K562 (cell line): ENCODE data around the gene PRR19. TPM values are rescaled to one million over a fixed set of nuclear protein-coding genes. Genes with fewer than 3 reads are reported as not detected.

Experiments
- ATAC-seq: fragments of 200-7000 bp; cut with Tn5 transposase; 3 replicates; pipeline ENCODE4 v1.9.1; 2020; ENCODE audit warnings: moderate library complexity
- BruUV-seq: library from RNA; stranded (reverse); fragments of 400-500 nt; replicated peaks from 2 replicates; lab custom pipeline; 2021; lab: Mats Ljungman, UMichigan
- CTCF ChIA-PET: fragments of 300-600 bp; formaldehyde crosslinking; extraction: SDS; loops from one replicate; lab custom pipeline; 2021; ENCODE audit warnings: low intra/inter-chr PET ratio; lab: Yijun Ruan, JAX
- POLR2A ChIA-PET: fragments of 300-600, 350-650 bp; sonication (Branson Sonifier 250); formaldehyde crosslinking; extraction: SDS; loops from one replicate; lab custom pipeline; 2021; ENCODE audit warnings: antibody characterized with exemption, inconsistent platforms; lab: Yijun Ruan, JAX
- DNase-seq, 4 experiments: peaks; one replicate each; pipeline versions ENCODE4 v3.0.0 to v3.0.0-alpha.2; 2011 to 2018; ENCODE audit warnings: low spot score in 3 of 4, mixed read lengths in 3 of 4; ENCODE audit errors: extremely low read depth in 1 of 4
- FAIRE-seq: peaks from 2 replicates; lab custom pipeline; 2011; peaks lifted over from hg19 to GRCh38; lab: Jason Lieb, UNC
- H2AFZ ChIP-seq: 2 replicates; pipeline ENCODE4 v1.6.0; 2011; ENCODE audit warnings: low read depth, low read length, control low read depth, inconsistent platforms
- H3K27ac ChIP-seq: fragments of 200-600 bp; 3 replicates; pipeline ENCODE4 v1.8.0; 2011; ENCODE audit warnings: low read depth, mild to moderate bottlenecking, control low read depth, inconsistent platforms, low read length, moderate library complexity, mixed read lengths; ENCODE audit errors: extremely low read depth
- H3K27me3 ChIP-seq, 2 experiments: fragments of 300-600 bp in 1 of 2; 2 replicates in 1 of 2; 3 replicates in 1 of 2; pipeline versions ENCODE4 v1.6.0 to v1.8.0; 2011; ENCODE audit warnings: inconsistent platforms in 2 of 2, low read length in 2 of 2, mild to moderate bottlenecking in 1 of 2, mixed read lengths in 1 of 2, moderate library complexity in 1 of 2; ENCODE audit not compliant: control insufficient read depth in 2 of 2, insufficient read depth in 2 of 2
- H3K36me3 ChIP-seq: fragments of 300-600 bp; 3 replicates; pipeline ENCODE4 v1.8.0; 2011; ENCODE audit warnings: mild to moderate bottlenecking, low read length, inconsistent platforms; ENCODE audit not compliant: control insufficient read depth, insufficient read depth
- H3K4me1 ChIP-seq, 2 experiments: fragments of 200-600 bp in 1 of 2; replicated peaks in 1 of 2; 2 replicates in 1 of 2; 3 replicates in 1 of 2; pipeline versions ENCODE4 v1.5.1 to v1.8.0; 2011; ENCODE audit warnings: inconsistent platforms in 2 of 2, low read length in 2 of 2, mild to moderate bottlenecking in 1 of 2, mixed read lengths in 1 of 2, moderate library complexity in 1 of 2; ENCODE audit not compliant: control insufficient read depth in 2 of 2, insufficient read depth in 2 of 2
- H3K4me2 ChIP-seq: 2 replicates; pipeline ENCODE4 v1.6.1; 2011; ENCODE audit warnings: low read length, control low read depth, inconsistent platforms, mixed read lengths; ENCODE audit not compliant: insufficient read depth
- H3K4me3 ChIP-seq: fragments of 200-600 bp; sonication (generic), shearing (Covaris generic); 2 replicates; pipeline ENCODE4 v1.5.1; 2016; ENCODE audit warnings: control low read depth, inconsistent platforms
- H3K79me2 ChIP-seq: fragments of 200-600 bp; 3 replicates; pipeline ENCODE4 v1.8.0; 2011; ENCODE audit warnings: low read length, inconsistent platforms; ENCODE audit not compliant: control insufficient read depth, insufficient read depth
- H3K9ac ChIP-seq, 2 experiments: 2 replicates each; pipeline versions ENCODE4 v1.6.0 to v1.6.1; 2011; ENCODE audit warnings: low read depth in 2 of 2, low read length in 2 of 2, control low read depth in 1 of 2, inconsistent platforms in 1 of 2, mild to moderate bottlenecking in 1 of 2, mixed read lengths in 1 of 2; ENCODE audit not compliant: insufficient read depth in 1 of 2
- H3K9me1 ChIP-seq: one replicate; pipeline ENCODE4 v1.6.0; 2011; ENCODE audit warnings: inconsistent platforms, mild to moderate bottlenecking, low read length, moderate library complexity; ENCODE audit not compliant: control insufficient read depth, insufficient read depth
- H3K9me3 ChIP-seq: replicated peaks from 2 replicates; pipeline ENCODE4 v1.5.1; 2011; ENCODE audit warnings: low read depth, low read length, inconsistent platforms; ENCODE audit not compliant: control insufficient read depth, insufficient read depth
- H4K20me1 ChIP-seq: replicated peaks from 2 replicates; pipeline ENCODE4 v1.6.1; 2011; ENCODE audit warnings: low read length, inconsistent platforms, mixed read lengths; ENCODE audit not compliant: control insufficient read depth, insufficient read depth
- ARID2 ChIP-seq: fragments of 450-650 bp; IDR thresholded peaks from 2 replicates; pipeline ENCODE4 v1.6.1; 2017; ENCODE audit warnings: antibody characterized with exemption, mild to moderate bottlenecking
- FOXP1 ChIP-seq: sonication (generic); formaldehyde crosslinking; IDR thresholded peaks from 2 replicates; pipeline ENCODE4 v1.8.0; 2022; ENCODE audit warnings: mild to moderate bottlenecking, missing genetic modification reagents
- HNRNPK ChIP-seq: fragments of 200-400 bp; formaldehyde crosslinking; IDR thresholded peaks from one replicate; pipeline ENCODE4 v1.6.1; 2018; ENCODE audit warnings: mild to moderate bottlenecking, low read depth, low read length; ENCODE audit not compliant: poor library complexity, severe bottlenecking
- JUN ChIP-seq, 2 experiments: sonication (generic) in 1 of 2; formaldehyde crosslinking in 1 of 2; IDR thresholded peaks; 2 replicates each; pipeline versions ENCODE4 v1.6.1 to v1.8.0; 2012 to 2022; ENCODE audit warnings: borderline replicate concordance in 2 of 2, mild to moderate bottlenecking in 2 of 2, improper control_type of control experiment in 1 of 2, low read depth in 1 of 2, low read length in 1 of 2, missing genetic modification reagents in 1 of 2
- PHTF2 ChIP-seq: fragments of 250-450 bp; sonication (Bioruptor Pico); IDR thresholded peaks from 2 replicates; pipeline ENCODE4 v1.5.0; 2021; ENCODE audit warnings: mild to moderate bottlenecking
- ZBTB17 ChIP-seq: fragments of 450-650 bp; formaldehyde crosslinking; IDR thresholded peaks from 2 replicates; pipeline ENCODE4 v1.4.0; 2020; ENCODE audit warnings: mild to moderate bottlenecking
- ZFPM2 ChIP-seq: fragments of 250-450 bp; sonication (Bioruptor Pico); IDR thresholded peaks from 2 replicates; pipeline ENCODE4 v1.5.1; 2022; ENCODE audit warnings: mild to moderate bottlenecking
- ZNF436 ChIP-seq: fragments of 250-450, 450-650 bp; sonication (Bioruptor Pico); formaldehyde crosslinking; IDR thresholded peaks from 2 replicates; pipeline ENCODE4 v1.7.0; 2020; ENCODE audit warnings: mild to moderate bottlenecking
- ZNF717 ChIP-seq: fragments of 250-450 bp; sonication (Bioruptor Pico); IDR thresholded peaks from 2 replicates; pipeline ENCODE4 v1.5.0; 2021
- ZSCAN29 ChIP-seq: fragments of 450-650 bp; IDR thresholded peaks from 2 replicates; pipeline ENCODE4 v1.6.1; 2017
- WGBS: fragments of 100-300 bp; shearing (Covaris generic); methylation state at CpG from one replicate; pipeline ENCODE4 v1.1.6; 2016; ENCODE audit warnings: low coverage, mixed read lengths; ENCODE audit not compliant: insufficient coverage; ENCODE audit errors: missing lambda C conversion rate; 5-methylcytosine and 5-hydroxymethylcytosine counted together
- in situ Hi-C: fragments of 300-500 bp; cut with MboI; formaldehyde crosslinking; loops from 4 replicates; pipeline ENCODE4 v1.15.0; 2018; ENCODE audit warnings: inconsistent platforms, mixed read lengths
- intact Hi-C: fragments of 100-400 bp; cut with micrococcal nuclease; formaldehyde crosslinking; loops from 2 replicates; pipeline ENCODE4 v1.14.2; 2022
- polyA plus RNA-seq, 8 experiments: library from polyadenylated mRNA; depleted of rRNA in 4 of 8; stranded (reverse) in 5 of 8; unstranded in 3 of 8; fragments of >200 nt; fragmentation: Nextera tagmentation in 2 of 8; fragmentation: Illumina TruSeq in 1 of 8; extraction: Ambion mirVana in 2 of 8; extraction: Trizol in 1 of 8; gene quantifications; 2 replicates each; pipeline versions ENCODE4 v1.2.1 to v1.2.3, GENCODE V29; 2011 to 2014; ENCODE audit warnings: inconsistent platforms in 1 of 8, missing spikeins in 1 of 8
- total RNA-seq, 7 experiments: library from RNA; depleted of rRNA in 6 of 7; stranded (reverse); fragments of >200 nt in 6 of 7; fragmentation: Illumina TruSeq in 2 of 7; extraction: Trizol in 2 of 7; gene quantifications; 2 replicates each; pipeline versions ENCODE4 v1.2.1 to v1.2.3, GENCODE V29; 2011 to 2021; ENCODE audit warnings: low replicate concordance in 1 of 7
- TF ChIP-seq, protein P1 (sequence below): sonication (generic); formaldehyde crosslinking; IDR thresholded peaks from 2 replicates; pipeline ENCODE4 v1.8.1; 2023; ENCODE audit warnings: mild to moderate bottlenecking, missing genetic modification reagents
- TF ChIP-seq, protein P2 (sequence below): fragments of 450-650 bp; formaldehyde crosslinking; IDR thresholded peaks from 2 replicates; pipeline ENCODE4 v1.4.0; 2020; ENCODE audit warnings: mild to moderate bottlenecking, moderate library complexity
- TF ChIP-seq, protein P3 (sequence below), 2 experiments: IDR thresholded peaks; 2 replicates each; pipeline ENCODE4 v1.6.1; 2011; ENCODE audit warnings: borderline replicate concordance in 1 of 2, control low read depth in 1 of 2, low read depth in 1 of 2, low read length in 1 of 2, mild to moderate bottlenecking in 1 of 2, mixed read lengths in 1 of 2, moderate library complexity in 1 of 2; ENCODE audit not compliant: insufficient read depth in 1 of 2, insufficient read length in 1 of 2, poor library complexity in 1 of 2, severe bottlenecking in 1 of 2; ENCODE audit errors: extremely low read depth in 1 of 2

The PRR19 gene
- total and polyA plus RNA-seq, 9 of the 15 experiments (the other 6 are each of a cell fraction or from before 2014, with no cell fraction given) = 0.10 to 1.6 (median 0.54) TPM

DNA sequence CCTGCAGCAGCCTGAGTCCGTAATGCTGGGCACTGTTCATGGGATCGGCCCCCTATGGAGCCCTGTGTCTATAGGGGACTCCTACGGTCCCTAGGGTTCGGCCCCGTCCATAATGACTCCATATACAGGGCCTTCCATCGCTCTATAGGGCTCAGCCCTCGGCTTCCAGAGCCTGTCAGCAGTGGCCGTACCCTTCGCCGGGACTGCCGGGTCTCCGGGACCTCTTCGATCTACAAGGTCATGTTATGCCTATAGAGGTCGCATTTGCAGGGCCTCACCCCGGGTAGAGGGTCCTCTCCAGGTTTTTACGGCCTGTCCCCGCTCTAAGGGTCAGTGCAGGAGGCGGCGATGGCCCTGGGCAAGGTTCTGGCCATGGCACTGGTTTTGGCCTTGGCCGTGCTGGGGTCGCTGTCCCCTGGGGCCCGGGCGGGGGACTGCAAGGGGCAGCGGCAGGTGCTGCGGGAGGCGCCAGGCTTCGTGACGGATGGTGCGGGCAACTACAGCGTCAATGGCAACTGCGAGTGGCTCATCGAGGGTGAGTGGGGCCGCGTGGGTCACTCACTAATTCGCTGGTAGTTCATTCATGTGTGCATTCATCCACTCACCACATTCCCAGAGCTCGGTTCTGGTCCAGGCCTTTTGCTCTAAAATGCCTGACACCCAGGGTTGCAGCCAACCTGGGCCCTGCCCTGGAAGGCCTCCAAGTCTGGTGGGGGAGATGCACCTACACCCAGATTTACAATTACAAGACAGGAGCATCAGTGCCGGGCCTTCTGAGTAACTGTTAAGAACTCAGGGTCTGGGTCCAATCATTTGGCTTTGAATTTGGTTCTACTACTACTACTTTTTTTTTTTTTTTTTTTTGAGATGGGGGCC is 24.2 kb downstream of the PRR19 start:
- Histone ChIP-seq H3K27me3 (no peaks in the 10 kb centered on the region), H3K36me3 (no peaks in the 10 kb centered on the region), H3K27ac (peak overlapping the region; percentile 72), H3K4me3 (peak overlapping the region; percentile 99), H3K79me2 (peaks cover 20% of the 10 kb centered on the region), H2AFZ (peak overlapping the region; percentile 82), H4K20me1 (no peaks in the 10 kb centered on the region; the same call in 1 of the 2 replicates), H3K4me2 (peak overlapping the region; percentile 87), H3K9me1 (no peaks in the 10 kb centered on the region), H3K9ac (peak overlapping the region; percentile 93 to 96), H3K4me1 (peaks cover 8 to 27% of the 10 kb centered on the region in 2 experiments; a peak in 4 of 5 replicates), H3K9me3 (no peaks in the 10 kb centered on the region)
- POLR2A ChIA-PET = no interaction called here
- DNase-seq (peak in 3 of 4 experiments; percentile 36 to 50 (median 47)), FAIRE-seq (peak; percentile 6), ATAC-seq (peak; percentile 62)
- intact Hi-C loops = loop anchor here (10.0 kb wide), 2 partner anchors 109 to 191 kb away; partner anchors contain the start of gene POU2F2
- BruUV-seq = TSS peak; percentile 81
- in situ Hi-C loops = loop anchor here (10.0 kb wide), 1 partner anchor 191 kb away; the partner anchor contains the start of gene POU2F2
- CTCF ChIA-PET = interaction anchor here (0.5 to 1.6 kb wide), 3 partner anchors 42 to 218 kb away, joined by 3 to 8 read pairs (median 3); no protein-coding TSS in a partner anchor
- WGBS = 5% methylated on average over 34 of the region's 37 CpGs
- TF ChIP-seq ZNF436 (no peak), ZNF717 (CRISPR knock-in tag) (peak; percentile 4; the same call in 1 of the 2 replicates), ZFPM2 (CRISPR knock-in tag) (0 out of 2 replicates have a peak, but pooled peaks have one; percentile 57), JUN (IDR thresholded peaks at IDR 0.05; ENCODE audit: borderline replicate concordance, low read depth, low read length) (no peak), JUN (CRISPR knock-in tag; IDR thresholded peaks at IDR 0.05; ENCODE audit: borderline replicate concordance) (0 out of 2 replicates have a peak, but pooled peaks have one; percentile 48), PHTF2 (CRISPR knock-in tag) (no peak), ZSCAN29 (0 out of 2 replicates have a peak, but pooled peaks have one; percentile 47), ARID2 (no peak), ZBTB17 (no peak), FOXP1 (no peak), HNRNPK (no peak)
- TF ChIP-seq, protein P1, sequence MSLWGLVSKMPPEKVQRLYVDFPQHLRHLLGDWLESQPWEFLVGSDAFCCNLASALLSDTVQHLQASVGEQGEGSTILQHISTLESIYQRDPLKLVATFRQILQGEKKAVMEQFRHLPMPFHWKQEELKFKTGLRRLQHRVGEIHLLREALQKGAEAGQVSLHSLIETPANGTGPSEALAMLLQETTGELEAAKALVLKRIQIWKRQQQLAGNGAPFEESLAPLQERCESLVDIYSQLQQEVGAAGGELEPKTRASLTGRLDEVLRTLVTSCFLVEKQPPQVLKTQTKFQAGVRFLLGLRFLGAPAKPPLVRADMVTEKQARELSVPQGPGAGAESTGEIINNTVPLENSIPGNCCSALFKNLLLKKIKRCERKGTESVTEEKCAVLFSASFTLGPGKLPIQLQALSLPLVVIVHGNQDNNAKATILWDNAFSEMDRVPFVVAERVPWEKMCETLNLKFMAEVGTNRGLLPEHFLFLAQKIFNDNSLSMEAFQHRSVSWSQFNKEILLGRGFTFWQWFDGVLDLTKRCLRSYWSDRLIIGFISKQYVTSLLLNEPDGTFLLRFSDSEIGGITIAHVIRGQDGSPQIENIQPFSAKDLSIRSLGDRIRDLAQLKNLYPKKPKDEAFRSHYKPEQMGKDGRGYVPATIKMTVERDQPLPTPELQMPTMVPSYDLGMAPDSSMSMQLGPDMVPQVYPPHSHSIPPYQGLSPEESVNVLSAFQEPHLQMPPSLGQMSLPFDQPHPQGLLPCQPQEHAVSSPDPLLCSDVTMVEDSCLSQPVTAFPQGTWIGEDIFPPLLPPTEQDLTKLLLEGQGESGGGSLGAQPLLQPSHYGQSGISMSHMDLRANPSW = no peak
- TF ChIP-seq, protein P2, sequence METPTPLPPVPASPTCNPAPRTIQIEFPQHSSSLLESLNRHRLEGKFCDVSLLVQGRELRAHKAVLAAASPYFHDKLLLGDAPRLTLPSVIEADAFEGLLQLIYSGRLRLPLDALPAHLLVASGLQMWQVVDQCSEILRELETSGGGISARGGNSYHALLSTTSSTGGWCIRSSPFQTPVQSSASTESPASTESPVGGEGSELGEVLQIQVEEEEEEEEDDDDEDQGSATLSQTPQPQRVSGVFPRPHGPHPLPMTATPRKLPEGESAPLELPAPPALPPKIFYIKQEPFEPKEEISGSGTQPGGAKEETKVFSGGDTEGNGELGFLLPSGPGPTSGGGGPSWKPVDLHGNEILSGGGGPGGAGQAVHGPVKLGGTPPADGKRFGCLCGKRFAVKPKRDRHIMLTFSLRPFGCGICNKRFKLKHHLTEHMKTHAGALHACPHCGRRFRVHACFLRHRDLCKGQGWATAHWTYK (CRISPR knock-in tag) = no peak
- TF ChIP-seq, protein P3, sequence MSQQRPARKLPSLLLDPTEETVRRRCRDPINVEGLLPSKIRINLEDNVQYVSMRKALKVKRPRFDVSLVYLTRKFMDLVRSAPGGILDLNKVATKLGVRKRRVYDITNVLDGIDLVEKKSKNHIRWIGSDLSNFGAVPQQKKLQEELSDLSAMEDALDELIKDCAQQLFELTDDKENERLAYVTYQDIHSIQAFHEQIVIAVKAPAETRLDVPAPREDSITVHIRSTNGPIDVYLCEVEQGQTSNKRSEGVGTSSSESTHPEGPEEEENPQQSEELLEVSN (IDR thresholded peaks at IDR 0.05; ENCODE audit: borderline replicate concordance in 1 of 2, extremely low read depth in 1 of 2, insufficient read depth in 1 of 2, insufficient read length in 1 of 2, low read depth in 1 of 2, low read length in 1 of 2, poor library complexity in 1 of 2, severe bottlenecking in 1 of 2) = peak in 1 of 2 experiments; percentile 35
